Kidney glomerular epithelial cell (primary cell): ENCODE measurements around the gene FTO.
A peak's percentile ranks its signal among the peaks of the same experiment; 100 is the strongest.
"Not testable (repeated sequence)": the region's sequence is repeated elsewhere in the genome, so short reads cannot be mapped to it uniquely, and the experiment has no call there.

Experiments used
- DNase-seq: peaks from one replicate; lab custom pipeline; 2025; lab: John Stamatoyannopoulos, UW

The FTO gene

GRCh38 chr16:54180421-54181359 lies 476.7 kb downstream of the FTO start:
- DNase-seq = peak; percentile 68

- not testable (repeated sequence) for DNase-seq
Observed at GRCh38 chr16:54181683-54182329, 477.9 kb downstream of the FTO start.

GRCh38 chr16:54185045-54185444 lies 481.1 kb downstream of the FTO start:
- DNase-seq = no peak

- DNase-seq = no peak
Observed at GRCh38 chr16:54191163-54191562, 487.2 kb downstream of the FTO start.

- DNase-seq = no peak
Observed at GRCh38 chr16:54191592-54191991, 487.6 kb downstream of the FTO start.

GRCh38 chr16:54193013-54193664 lies 489.2 kb downstream of the FTO start:
- DNase-seq = no peak

- DNase-seq = peak; percentile 32
Observed at GRCh38 chr16:54193665-54194333, 489.8 kb downstream of the FTO start.

GRCh38 chr16:54194334-54194743 lies 490.4 kb downstream of the FTO start:
- DNase-seq = no peak

GRCh38 chr16:54197758-54198157 lies 493.8 kb downstream of the FTO start:
- no peak for DNase-seq

GRCh38 chr16:54199487-54200160 lies 495.7 kb downstream of the FTO start:
- no peak for DNase-seq

GRCh38 chr16:54200161-54200534 lies 496.2 kb downstream of the FTO start:
- no peak for DNase-seq

GRCh38 chr16:54200720-54201119 lies 496.8 kb downstream of the FTO start:
- DNase-seq = no peak

GRCh38 chr16:54201200-54201599 lies 497.2 kb downstream of the FTO start:
- DNase-seq = no peak
